ENCODE measurements around the gene MMP1.

The MMP1 gene

DNA sequence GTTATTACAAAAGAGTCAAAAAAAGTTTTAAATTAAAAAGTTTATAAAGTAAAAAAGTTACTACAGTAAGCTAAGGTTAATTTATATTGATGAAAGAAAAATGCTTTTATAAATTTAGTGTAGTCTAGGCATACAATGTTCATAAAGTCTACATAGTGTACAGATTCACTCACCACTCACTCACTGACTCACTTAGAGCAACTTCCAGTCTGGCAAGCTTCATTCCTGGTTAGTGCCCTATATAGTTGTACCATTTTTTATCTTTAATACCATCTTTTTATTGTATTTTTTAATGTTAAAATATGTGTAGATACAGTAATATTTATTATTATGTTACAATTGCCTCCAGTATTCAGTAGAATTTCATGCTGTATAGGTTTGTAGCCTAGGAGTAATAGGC, 14.9 kb downstream of the MMP1 start:
- H3K4me3 ChIP-seq (ENCODE audit: low read depth, low read length), result no peak overlapping the region
- no peaks in the 10 kb centered on the region for H3K4me1 ChIP-seq
- H3K36me3 ChIP-seq (ENCODE audit: control insufficient read depth, insufficient read depth, low read length), result no peaks in the 10 kb centered on the region
- H3K27ac ChIP-seq, result no peak overlapping the region
- H3K9me3 ChIP-seq (ENCODE audit: control insufficient read depth, low read length), result no peaks in the 10 kb centered on the region
- no peak for TF ChIP-seq CTCF (IDR thresholded peaks at IDR 0.05)
- no peaks in the 10 kb centered on the region for H3K79me2 ChIP-seq
- H2AFZ ChIP-seq, result no peak overlapping the region
- no peak overlapping the region for H3K4me2 ChIP-seq (ENCODE audit: low read length)
- H3K9ac ChIP-seq, result no peak overlapping the region
- H3K27me3 ChIP-seq (ENCODE audit: control insufficient read depth, insufficient read depth, low read length), result no peaks in the 10 kb centered on the region

- H3K4me2 ChIP-seq (ENCODE audit: low read length), result no peak overlapping the region
- no peaks in the 10 kb centered on the region for H3K9me3 ChIP-seq (ENCODE audit: control insufficient read depth, low read length)
- H3K79me2 ChIP-seq, result no peaks in the 10 kb centered on the region
- H3K4me3 ChIP-seq (ENCODE audit: low read depth, low read length), result no peak overlapping the region
- TF ChIP-seq CTCF (IDR thresholded peaks at IDR 0.05), result no peak
- no peaks in the 10 kb centered on the region for H3K36me3 ChIP-seq (ENCODE audit: control insufficient read depth, insufficient read depth, low read length)
- no peaks in the 10 kb centered on the region for H3K27me3 ChIP-seq (ENCODE audit: control insufficient read depth, insufficient read depth, low read length)
- H3K4me1 ChIP-seq, result no peaks in the 10 kb centered on the region
- H3K27ac ChIP-seq, result no peak overlapping the region
- no peak overlapping the region for H2AFZ ChIP-seq
- no peak overlapping the region for H3K9ac ChIP-seq
Measured at GRCh38 chr11:102781676-102782075, 16.3 kb downstream of the MMP1 start.

DNA sequence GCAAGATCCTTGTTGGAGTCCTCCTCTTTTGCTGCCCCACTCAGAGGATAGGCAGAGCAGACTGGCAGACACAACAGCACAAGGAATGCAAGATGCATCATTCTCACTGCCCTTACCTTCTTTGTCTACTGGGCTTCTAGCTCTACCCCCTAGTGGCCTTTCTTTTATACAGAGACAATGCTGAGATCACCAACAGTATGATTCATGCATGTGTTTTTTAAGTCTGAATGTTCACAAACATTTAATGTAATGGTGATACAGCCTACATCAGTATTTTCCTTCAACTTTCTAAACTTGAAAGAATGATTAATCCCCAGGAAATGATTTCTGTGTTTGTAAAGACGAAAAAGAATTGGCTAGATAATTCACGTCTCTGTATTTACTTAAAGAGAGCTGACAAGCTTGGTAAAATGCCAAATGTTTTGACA, 17.5 kb downstream of the MMP1 start, which contains the start of gene MMP10:
Gene MMP10 (minus strand): TSS at position 138 of the 428 bp plus-strand sequence. CDS start 37 bp downstream, at position 101.
- no peak within 1 kb of the TSS for H3K27ac ChIP-seq
- no peak for TF ChIP-seq CTCF (IDR thresholded peaks at IDR 0.05)
- no peak within 1 kb of the TSS for H3K9ac ChIP-seq
- H3K36me3 ChIP-seq (ENCODE audit: control insufficient read depth, insufficient read depth, low read length), result no peaks in the 10 kb centered on the region
- H3K79me2 ChIP-seq, result no peaks in the 10 kb centered on the region
- H3K4me1 ChIP-seq, result no peaks in the 10 kb centered on the region
- no peaks in the 10 kb centered on the region for H3K27me3 ChIP-seq (ENCODE audit: control insufficient read depth, insufficient read depth, low read length)
- no peak within 1 kb of the TSS for H3K4me3 ChIP-seq (ENCODE audit: low read depth, low read length)
- no peaks in the 10 kb centered on the region for H3K9me3 ChIP-seq (ENCODE audit: control insufficient read depth, low read length)
- H2AFZ ChIP-seq, result no peak within 1 kb of the TSS
- no peak within 1 kb of the TSS for H3K4me2 ChIP-seq (ENCODE audit: low read length)

- Histone ChIP-seq H3K27ac (no peak overlapping the region), H3K36me3 (ENCODE audit: control insufficient read depth, insufficient read depth, low read length) (no peaks in the 10 kb centered on the region), H2AFZ (no peak overlapping the region), H3K9ac (no peak overlapping the region), H3K4me3 (ENCODE audit: low read depth, low read length) (no peak overlapping the region), H3K79me2 (no peaks in the 10 kb centered on the region), H3K9me3 (ENCODE audit: control insufficient read depth, low read length) (no peaks in the 10 kb centered on the region), H3K4me1 (no peaks in the 10 kb centered on the region), H3K27me3 (ENCODE audit: control insufficient read depth, insufficient read depth, low read length) (no peaks in the 10 kb centered on the region), H3K4me2 (ENCODE audit: low read length) (no peak overlapping the region)
- TF ChIP-seq CTCF (IDR thresholded peaks at IDR 0.05), result no peak
Measured at GRCh38 chr11:102776454-102776853, 21.5 kb downstream of the MMP1 start.

- no peak for TF ChIP-seq CTCF (IDR thresholded peaks at IDR 0.05)
- Histone ChIP-seq H3K4me1 (no peaks in the 10 kb centered on the region), H3K27me3 (ENCODE audit: control insufficient read depth, insufficient read depth, low read length) (no peaks in the 10 kb centered on the region), H3K27ac (no peak overlapping the region), H2AFZ (no peak overlapping the region), H3K9ac (no peak overlapping the region), H3K79me2 (no peaks in the 10 kb centered on the region), H3K36me3 (ENCODE audit: control insufficient read depth, insufficient read depth, low read length) (no peaks in the 10 kb centered on the region), H3K4me3 (ENCODE audit: low read depth, low read length) (no peak overlapping the region), H3K9me3 (ENCODE audit: control insufficient read depth, low read length) (no peaks in the 10 kb centered on the region), H3K4me2 (ENCODE audit: low read length) (no peak overlapping the region)
Measured at GRCh38 chr11:102773386-102773785, 24.6 kb downstream of the MMP1 start.

Data from parathyroid adenoma (tissue), 2 donors.